K562 (cell line): ENCODE data around the gene PRR19.

ENCODE experiments used
- SETDB1 ChIP-seq: IDR thresholded peaks from one replicate; pipeline ENCODE4 v1.6.1; 2012; ENCODE audit warnings: low read length, control low read depth, inconsistent platforms
- ZNF232 ChIP-seq: sonication (generic); formaldehyde crosslinking; IDR thresholded peaks from 2 replicates; pipeline ENCODE4 v1.8.0; 2022; ENCODE audit warnings: mild to moderate bottlenecking, missing genetic modification reagents
- TF ChIP-seq, protein P1 (sequence below): sonication (generic); formaldehyde crosslinking; IDR thresholded peaks from 2 replicates; pipeline ENCODE4 v1.8.1; 2022; ENCODE audit warnings: missing genetic modification reagents

DNA sequence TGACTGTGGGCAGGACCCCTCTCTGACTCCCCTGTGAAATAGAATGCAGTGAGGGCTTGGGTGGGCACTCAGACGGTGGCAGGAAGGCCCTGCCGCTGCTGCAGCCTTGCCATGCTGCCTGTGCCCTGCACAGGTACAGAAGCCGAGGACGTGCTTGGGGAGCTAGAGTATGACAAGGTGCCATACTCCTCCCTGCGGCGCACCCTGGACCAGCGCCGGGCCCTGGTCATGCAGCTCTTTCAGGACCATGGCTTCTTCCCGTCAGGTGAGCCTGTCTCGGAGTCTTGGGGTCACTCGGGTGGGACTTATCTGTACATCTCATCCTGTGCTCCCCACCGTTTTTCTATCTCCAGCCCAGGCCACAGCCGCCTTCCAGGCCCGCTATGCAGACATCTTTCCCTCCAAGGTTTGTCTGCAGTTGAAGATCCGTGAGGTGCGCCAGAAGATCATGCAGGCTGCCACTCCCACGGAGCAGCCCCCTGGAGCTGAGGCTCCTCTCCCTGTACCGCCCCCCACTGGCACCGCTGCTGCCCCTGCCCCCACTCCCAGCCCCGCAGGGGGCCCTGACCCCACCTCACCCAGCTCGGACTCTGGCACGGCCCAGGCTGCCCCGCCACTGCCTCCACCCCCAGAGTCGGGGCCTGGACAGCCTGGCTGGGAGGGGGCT, 7.3 kb upstream of the PRR19 start:
- TF ChIP-seq ZNF232 (CRISPR knock-in tag) (no peak), SETDB1 (no peak)
- TF ChIP-seq, protein P1, sequence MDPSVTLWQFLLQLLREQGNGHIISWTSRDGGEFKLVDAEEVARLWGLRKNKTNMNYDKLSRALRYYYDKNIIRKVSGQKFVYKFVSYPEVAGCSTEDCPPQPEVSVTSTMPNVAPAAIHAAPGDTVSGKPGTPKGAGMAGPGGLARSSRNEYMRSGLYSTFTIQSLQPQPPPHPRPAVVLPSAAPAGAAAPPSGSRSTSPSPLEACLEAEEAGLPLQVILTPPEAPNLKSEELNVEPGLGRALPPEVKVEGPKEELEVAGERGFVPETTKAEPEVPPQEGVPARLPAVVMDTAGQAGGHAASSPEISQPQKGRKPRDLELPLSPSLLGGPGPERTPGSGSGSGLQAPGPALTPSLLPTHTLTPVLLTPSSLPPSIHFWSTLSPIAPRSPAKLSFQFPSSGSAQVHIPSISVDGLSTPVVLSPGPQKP (CRISPR knock-in tag) = no peak
